Urothelium cell line (cell line): ENCODE measurements around the gene SOWAHD.
"Not testable (repeated sequence)": the region's sequence is repeated elsewhere in the genome, so short reads cannot be mapped to it uniquely, and the experiment has no call there.

Experiments
- DNase-seq: peaks from one replicate; pipeline ENCODE4 v3.0.0; 2011; ENCODE audit warnings: low spot score, mixed read lengths
- FAIRE-seq: peaks from 2 replicates; lab custom pipeline; 2011; peaks lifted over from hg19 to GRCh38; lab: Jason Lieb, UNC

The SOWAHD gene

DNA sequence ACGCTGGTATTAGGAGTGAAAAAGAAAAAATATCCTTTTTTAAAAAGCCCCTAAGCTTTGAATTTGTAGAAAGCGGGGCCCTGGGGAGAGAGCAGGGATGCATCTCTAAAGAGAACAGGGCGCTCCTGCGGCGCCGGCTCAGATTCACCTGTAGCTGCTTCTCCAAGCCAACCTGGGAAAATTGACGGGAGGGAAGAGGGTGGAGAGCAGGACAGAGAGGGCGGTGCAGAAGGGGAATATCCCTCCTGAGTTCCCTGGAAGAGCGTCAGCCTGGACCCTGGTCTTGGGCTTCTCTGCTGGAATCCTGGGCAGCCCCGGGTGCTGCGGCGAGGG lies 776 bp upstream of the SOWAHD start:
- FAIRE-seq (no peak), DNase-seq (no peak)

DNA sequence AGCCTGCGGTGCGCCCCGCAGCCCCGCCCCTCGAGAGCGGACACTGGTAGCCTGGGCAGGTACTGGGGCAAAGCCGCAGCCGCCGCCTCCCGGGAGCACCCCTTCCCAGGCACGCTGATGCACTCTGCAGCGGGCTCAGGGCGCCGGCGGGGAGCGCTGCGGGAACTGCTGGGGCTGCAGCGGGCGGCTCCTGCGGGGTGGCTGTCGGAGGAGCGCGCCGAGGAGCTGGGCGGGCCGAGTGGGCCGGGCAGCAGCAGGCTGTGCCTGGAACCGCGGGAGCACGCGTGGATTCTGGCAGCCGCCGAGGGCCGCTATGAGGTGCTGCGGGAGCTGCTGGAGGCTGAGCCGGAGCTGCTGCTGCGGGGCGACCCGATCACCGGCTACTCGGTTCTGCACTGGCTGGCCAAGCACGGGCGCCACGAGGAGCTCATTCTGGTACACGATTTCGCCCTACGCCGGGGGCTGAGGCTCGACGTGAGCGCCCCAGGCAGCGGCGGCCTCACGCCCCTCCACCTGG lies 401 bp downstream of the SOWAHD start:
- no peak for DNase-seq
- no peak for FAIRE-seq

DNA sequence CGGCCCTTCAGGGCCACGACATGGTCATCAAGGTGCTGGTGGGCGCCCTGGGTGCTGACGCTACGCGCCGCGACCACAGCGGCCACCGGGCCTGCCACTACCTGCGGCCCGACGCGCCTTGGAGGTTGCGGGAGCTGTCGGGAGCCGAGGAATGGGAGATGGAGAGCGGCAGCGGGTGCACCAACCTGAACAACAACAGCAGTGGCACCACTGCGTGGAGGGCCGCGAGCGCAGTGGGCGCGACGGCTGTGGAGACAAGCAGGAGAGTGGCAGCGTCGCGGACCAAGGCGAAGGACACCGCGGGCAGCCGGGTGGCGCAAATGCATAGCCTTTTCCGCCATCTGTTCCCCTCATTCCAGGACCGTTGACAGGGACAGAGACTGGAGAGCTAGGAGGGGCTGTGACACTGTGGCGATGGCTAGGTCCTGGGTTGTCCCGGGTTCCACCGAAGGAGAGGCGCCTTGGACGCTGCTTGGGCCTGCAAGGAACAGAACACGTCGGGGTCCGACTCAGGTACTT lies 919 bp downstream of the SOWAHD start:
- FAIRE-seq (no peak), DNase-seq (no peak)

DNA sequence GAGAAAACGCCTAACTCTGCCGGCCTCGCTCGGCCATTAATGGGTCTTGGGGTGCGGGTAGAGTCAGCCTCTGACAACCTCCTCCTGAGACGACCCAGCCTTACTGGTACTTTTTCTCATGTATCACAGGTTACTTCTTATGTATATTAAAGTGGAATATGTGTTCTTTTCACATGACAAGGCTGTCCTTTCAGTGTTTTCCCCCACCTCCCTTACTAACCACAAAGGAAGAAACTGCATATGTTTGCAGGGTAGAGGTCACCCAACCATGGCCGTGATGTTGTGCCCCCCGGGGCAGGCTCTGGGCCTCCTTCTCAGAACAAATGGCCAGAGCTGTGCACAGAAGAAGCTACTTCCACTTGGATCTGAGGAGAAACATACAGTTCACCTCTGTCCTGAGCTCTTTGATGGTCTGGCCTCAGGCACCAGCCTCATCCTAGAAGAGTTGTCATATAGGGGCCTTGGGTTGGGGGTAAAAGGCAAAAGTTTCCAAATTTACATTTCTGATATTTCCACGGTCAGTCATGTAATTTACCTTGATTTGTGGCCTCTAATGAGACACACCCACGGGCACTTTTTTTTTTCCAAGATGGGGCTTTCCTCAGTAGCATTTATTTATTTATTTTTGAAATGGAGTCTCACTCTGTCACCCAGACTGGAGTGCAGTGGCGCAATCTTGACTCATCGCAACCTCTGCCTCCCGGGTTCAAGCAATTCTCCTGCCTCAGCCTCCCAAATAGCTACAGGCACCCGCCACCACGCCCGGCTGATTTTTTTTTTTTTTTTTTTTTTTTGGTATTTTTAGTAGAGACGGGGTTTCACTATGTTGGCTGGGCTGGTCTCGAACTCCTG lies 1.9 kb downstream of the SOWAHD start:
- DNase-seq = no peak
- no peak for FAIRE-seq

DNA sequence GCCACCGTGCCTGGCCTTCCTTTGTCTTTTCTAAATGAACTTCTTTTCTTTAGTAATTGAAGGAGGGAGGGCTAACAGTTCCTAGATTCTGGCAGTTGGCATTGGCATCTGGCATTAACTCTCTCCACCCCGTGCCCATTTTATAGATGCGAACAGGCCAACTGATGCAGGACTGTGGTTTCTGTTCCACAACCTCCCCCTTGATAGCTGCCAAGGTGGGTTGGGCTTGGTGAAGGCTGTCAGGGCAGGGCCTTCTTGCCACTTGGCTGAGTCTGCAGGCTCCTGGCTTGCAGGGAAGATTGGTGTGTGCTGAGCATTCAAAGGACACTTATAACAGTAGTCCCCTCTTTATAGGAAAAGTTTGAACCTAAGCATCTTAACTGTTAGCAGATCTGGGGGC lies 4.3 kb downstream of the SOWAHD start:
- FAIRE-seq (no peak), DNase-seq (peak; percentile 4)

DNA sequence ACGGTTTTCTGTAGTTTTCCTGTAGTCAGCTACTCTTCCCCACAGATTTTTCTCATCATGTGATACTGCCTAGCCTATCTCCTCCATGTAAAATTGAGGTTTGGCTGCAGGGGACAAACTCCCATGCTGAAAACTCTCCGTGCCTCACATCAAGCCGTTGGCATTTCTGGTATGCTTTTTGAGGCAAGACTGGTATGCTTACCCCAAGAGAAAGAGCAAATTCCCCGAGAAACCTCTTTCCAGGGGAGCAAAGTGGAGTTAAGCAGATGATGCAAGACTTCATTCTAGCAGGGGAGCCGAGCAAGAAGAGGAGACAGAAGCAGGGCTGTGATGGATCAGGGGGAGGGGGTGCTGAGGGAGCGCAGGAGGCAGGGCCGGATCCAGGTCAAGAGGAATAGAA lies 4.8 kb downstream of the SOWAHD start:
- FAIRE-seq (no peak), DNase-seq (peak; percentile 4)

DNA sequence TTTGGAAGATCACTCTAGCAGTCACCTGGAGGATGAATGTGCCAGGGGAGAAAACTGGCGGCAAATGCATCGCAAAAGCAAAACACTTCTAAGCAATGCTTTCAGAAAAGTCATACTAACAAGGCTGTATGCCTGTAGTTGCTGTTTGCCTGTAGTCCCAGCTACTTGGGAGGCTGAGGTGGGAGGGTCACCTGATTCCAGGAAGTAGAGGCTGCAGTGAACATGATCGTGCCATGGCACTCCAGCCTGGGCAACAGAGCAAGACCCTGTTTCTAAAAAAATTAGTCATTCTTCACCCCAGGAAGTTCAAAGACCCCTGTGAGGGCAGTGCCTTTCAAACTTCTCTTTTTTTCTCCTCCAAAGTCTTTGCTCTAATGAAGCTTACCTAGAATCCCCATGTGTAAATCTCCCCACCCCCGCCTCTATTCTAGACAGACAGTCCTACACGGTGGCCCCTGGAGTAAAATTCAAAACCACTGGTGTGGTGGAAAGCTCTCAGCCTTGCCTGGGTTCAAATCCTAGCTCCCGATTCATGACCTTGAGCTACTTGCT lies 5.5 kb downstream of the SOWAHD start:
- FAIRE-seq = no peak
- no peak for DNase-seq

DNA sequence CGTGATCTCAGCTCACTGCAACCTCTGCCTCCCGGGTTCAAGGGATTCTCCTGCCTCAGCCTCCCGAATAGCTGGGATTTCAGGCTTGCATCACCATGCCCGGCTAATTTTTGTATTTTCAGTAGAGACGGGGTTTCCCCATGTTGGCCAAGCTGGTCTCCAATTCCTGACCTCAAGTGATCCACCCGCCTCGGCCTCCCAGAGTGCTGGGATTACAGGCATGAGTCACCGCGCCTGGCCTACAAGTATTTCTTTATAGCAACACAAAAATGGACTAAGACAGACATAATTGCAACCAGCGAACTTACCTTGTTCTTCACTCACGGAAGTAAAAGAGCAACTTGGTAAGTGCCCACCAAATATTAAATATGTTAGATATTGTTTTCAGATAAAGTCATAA lies 10.0 kb downstream of the SOWAHD start:
- FAIRE-seq, DNase-seq: not testable (repeated sequence)

DNA sequence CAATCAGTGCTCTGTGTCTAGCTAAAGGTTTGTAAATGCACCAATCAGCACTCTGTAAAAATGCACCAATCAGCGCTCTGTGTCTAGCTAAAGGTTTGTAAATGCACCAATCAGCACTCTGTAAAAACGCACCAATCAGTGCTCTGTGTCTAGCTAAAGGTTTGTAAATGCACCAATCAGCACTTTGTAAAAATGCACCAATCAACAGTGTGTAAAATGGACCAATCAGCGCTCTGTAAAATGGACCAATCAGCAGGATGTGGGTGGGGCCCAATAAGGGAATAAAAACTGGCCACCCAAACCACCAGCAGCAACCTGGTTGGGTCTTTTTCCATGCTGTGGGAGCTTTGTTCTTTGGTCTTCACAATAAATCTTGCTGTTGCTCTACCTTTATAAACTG lies 11.0 kb downstream of the SOWAHD start:
- not testable (repeated sequence) for FAIRE-seq, DNase-seq

DNA sequence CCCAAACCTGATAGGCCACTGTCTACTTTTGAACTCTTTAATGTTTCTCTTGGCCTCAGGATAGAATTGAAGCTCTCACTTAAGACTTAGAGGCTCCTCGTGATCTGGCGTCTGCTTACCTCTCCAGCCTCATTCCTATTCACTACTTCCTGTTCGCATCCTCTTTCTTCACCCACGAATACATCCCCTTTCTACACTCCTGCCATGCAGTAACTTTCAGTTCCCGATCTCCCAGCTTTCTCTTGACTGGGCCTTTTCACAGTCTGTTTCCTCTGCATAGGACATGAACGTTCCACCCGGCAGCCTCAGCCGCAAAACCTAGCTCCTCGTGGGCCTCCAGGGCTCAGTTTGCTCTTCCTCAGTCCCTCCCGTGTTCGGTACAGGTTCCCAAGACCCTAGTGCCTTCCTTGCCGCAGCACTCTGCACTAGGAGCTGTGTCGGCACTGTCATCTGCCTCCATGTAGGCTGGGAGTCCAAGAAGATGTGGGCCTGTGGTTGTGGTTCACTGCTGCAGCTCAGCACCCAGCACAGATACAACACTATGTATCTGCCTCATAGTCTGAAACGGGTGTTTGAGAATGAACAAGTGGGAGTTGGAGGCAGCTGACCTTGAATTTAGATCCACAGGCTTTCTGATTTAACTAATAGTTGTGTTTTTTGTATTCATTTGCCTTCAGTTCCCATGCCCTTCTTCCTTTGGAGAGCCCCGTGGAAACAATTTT lies 17.3 kb downstream of the SOWAHD start:
- FAIRE-seq (no peak), DNase-seq (no peak)

DNA sequence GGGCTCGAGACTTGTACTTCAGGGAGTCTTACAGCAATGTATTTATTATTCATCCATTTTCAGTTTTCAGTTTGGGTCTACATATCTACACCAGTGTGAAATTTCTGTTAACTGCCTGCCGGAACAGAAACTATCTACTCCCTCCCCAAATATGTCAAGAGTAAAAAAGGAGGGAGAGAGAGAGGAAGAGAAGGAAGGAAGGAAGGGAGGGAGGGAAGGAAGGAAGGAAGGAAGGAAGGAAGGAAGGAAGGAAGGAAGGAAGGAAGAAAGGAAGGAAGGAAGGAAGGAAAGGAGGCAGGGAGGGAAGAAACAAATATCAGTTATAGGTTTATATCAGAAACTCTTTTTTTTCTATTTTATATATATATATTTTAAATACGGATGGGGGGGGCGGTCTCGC lies 20.4 kb downstream of the SOWAHD start:
- FAIRE-seq = no peak
- no peak for DNase-seq

DNA sequence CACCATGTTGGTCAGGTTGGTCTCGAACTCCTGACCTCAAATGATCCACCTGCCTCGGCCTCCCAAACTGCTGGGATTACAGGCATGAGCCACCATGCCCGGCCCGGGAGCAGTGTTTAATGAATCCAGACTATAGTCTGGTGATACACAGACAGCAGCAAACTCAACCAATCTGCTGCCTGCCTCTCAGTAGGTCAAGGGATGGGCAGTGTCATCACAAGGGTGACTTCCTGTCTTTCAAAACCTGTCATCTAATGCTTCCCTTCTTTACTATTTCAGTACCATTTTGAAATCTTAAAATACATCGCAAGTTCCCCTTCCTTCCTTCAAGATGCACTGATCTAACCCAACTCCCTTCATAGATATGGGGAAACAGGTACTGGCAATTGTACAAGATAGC lies 24.6 kb downstream of the SOWAHD start:
- DNase-seq (no peak), FAIRE-seq (no peak)

DNA sequence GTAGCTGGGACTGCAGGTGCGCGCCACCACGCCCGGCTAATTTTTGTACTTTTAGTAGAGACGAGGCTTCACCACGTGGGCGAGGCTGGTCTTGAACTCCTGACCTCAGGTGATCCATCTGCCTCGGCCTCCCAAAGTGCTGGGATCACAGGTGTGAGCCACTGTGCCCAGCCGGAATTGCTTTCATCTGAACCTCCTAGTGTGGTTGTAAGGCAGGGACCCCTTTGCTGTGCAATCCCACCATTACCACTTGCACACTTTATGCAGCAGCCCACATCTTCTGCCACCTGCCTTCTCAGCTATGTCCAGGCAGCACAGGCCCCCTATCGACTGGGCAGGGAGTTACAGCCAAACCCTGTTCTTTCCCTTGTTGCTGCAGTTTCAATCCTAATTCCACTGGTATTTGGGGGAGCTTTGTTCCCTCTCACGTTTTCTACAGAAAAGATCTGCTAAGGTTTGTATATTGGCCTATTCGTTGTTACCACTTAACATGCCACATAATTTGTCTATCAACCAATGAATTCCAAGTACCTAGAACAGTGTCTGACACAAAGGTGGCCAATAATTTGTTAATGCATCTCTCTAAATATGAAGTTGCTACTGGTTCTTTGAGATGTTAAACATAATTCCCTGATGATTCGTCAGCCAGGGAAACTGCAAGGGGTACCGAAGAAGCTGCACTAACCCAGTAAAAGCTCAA lies 26.5 kb downstream of the SOWAHD start:
- FAIRE-seq (no peak), DNase-seq (peak; percentile 14)

DNA sequence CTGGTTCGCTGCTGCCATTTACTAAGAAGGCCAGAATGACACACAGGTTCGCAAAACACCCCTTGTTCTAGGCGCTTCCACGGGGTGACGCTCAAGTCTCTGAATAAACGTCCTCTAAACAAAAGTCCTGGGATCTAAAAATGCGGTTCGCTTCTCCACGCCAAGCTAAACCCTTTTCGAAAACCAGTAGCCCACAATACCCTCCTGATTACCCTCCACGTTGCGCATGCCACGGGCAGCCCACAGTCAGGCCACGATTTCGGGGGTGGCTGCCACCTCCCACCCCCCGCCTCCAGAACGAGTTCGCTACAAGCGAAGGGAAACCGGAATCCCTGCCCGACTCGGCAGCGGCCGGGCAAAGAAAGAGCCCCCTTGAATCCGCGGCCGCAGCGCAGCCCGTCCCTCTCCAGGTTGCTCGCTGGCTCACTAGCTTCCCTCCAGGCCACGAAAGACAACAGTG lies 32.6 kb downstream of the SOWAHD start:
- DNase-seq (peak; percentile 11), FAIRE-seq (no peak)

DNA sequence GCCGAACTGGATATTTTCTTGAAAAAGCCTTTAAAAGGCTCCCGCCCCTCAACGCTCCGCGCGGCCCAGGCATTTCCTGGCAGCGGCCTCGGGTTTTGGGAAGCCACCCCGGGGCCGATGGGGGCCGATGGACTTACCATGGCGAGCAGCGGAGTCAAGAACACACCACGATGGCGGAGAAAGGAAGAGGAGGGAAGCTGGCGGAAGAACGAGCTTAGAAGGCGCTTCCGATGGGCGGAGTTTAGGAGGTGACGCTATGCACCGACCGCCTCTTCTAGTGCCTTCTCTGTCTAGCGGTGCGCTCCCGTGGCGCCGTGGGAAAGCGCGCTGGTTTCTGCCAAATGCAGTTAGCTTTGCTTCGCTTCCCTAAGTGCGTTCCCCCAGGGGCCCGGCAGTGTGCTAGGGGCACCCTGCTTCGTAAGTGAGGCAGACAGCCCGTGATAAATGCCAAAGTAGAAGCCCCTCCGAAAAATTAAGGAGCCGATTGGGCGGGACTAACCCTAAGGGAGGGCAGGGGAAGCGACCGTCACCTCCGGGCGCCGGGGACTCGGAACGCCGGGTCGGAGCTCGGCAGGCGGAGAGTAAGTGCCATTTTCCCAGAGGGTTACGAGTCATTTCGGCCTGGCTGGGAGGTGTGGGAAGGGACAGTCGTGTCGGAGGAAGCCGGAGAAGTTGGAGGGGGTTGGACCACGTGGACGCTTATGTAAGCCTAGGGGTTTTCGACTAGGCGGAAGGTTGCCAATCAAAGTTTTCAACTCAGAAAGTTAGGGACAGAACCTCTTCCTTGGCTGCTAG lies 33.2 kb downstream of the SOWAHD start, which contains the start of gene RPL39:
Gene RPL39, minus strand, starts transcription at position 194 of the 795 bp plus-strand sequence. Its CDS starts 54 bp downstream, at position 140.
- DNase-seq (peak; percentile 62), FAIRE-seq (no peak)

DNA sequence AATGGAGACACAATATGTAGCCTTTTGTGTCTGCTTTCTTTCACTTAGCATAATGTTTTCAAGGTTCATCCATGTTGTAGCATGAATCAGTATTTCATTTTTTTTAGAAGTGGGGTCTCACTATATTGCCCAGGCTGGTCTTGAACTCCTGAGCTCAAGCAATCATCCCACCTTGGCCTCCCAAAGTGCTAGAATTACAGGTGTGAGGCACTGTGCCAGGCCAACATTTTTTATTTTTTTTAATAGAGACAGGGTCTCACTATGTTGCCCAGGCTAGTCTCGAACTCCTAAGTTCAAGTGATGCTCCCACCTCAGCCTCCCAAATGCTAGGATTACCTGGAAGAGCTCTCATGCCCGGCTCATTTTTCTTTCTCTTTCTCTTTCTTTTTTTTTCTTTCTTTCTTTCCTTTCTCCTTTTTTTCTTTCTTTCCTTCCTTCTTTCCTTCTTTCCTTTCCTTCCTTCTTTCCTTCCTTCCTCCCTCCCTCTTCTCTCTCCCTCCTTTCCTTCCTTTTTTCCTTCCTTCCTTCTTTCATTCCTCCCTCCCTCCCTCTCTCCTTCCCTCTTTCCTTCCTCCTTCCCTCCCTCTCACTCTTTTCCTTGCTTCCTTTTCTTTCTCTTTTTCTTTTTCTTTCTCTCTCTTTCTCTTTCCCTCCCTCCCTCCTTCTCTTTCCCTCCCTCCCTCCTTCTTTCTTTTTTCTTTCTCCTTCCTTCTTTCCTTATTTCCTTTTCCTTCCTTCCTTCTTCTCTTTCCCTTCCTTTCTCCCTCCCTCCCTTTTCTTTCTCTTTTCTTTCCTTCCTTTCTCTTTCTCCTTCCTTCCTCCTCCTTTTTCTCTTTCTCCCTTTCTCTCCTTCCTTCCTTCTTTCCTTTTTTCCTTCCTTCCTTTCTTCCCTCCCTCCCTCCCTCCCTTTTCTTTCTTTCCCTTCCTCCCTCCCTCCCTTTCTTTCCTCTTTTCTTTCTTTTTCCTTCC lies 43.1 kb downstream of the SOWAHD start:
- no peak for FAIRE-seq

DNA sequence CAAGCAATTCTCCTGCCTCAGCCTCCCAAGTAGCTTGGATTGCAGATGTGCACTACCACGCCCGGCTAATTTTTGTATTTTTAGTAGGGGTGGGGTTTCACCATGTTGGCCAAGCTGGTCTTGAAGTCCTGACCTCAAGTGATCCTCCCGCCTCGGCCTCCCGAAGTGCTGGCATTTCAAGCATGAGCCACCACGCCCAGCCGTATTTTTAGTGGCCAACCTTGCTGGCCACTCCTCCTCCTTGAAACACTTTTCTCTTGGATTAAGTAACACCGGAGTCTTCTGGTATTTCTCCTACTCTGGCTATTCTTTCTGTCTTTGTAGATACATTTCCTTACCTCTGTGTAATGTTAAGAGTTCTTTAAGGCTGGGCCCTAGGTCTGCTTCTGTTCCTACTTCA lies 44.2 kb downstream of the SOWAHD start:
- no peak for DNase-seq
- no peak for FAIRE-seq

More for the DNA sequence above, 43.1 kb downstream of the SOWAHD start:
- no peak for DNase-seq

DNA sequence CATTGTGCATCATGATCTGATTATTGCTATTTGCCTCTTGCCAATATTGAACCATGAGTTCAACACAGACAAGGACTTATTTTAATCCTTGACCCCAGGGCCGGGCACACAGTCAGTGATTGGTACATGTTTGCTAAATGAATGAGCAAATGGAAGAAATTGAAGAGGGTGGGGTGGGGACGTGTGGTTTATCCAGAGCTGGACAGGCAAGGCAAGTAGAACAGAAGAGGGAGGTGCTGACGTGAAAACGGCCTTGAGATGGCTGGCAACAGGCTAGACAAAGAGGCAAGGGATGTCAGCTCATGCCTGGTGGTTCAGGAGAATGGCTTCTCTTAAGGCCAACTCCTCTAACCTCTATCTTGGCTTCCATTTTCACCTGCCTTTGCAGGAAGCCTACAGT lies 50.1 kb downstream of the SOWAHD start:
- not testable (repeated sequence) for FAIRE-seq, DNase-seq

DNA sequence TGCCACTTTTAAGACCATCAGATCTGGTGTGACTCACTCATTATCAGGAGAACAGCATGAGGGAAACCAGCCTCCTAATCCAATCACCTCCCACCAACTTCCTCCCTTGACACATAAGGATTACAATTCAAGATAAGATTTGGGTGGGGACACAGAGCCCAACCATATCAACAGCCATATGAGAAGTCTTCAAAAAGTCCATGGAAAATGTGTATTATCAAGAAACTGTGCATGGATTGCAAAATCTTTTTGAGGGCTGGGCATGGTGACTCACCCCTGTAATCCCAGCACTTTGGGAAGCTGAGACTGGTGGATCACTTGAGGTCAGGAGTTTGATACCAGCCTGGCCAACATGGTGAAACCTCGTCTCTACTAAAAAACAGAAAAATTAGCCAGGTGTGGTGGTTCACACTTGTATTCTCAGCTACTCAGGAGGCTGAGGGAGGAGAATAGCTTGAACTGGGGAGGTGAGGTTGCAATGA lies 50.8 kb downstream of the SOWAHD start:
- DNase-seq (no peak), FAIRE-seq (no peak)
